Measurements from ENCODE around the gene GIPR. TPM values are rescaled to one million over a fixed set of nuclear protein-coding genes. Genes with fewer than 3 reads are reported as not detected.

GIPR gene
- total and polyA plus RNA-seq, 2 experiments from 2014 or later, result 0.42 to 1.2 TPM

- no peak for TF ChIP-seq REST (IDR thresholded peaks at IDR 0.05; ENCODE audit: unreplicated experiment)
- peak; percentile 100 for TF ChIP-seq POLR2AphosphoS5 (IDR thresholded peaks at IDR 0.05; ENCODE audit: low read depth)
- TF ChIP-seq CREB1 (CRISPR knock-in tag; IDR thresholded peaks at IDR 0.05; ENCODE audit: low read depth), result no peak
These were observed 23.6 kb downstream of the GIPR start, which contains the start of gene SNRPD2 (continued) for GRCh38 chr19:45691516-45692186.

GRCh38 chr19:45692187-45693105 is 24.4 kb downstream of the GIPR start, which contains the start of gene QPCTL:
TSS of gene QPCTL (plus strand) at chr19:45692666. CDS start at chr19:45692704, 38 bp downstream.
- no peaks in the 10 kb centered on the region; the same call in 1 of the 3 replicates for H3K9me3 Mint-ChIP-seq
- Histone ChIP-seq H3K4me1 (ENCODE audit: insufficient read depth) (peaks cover 9% of the 10 kb centered on the region), H3K27ac (ENCODE audit: low read depth) (peak within 1 kb of the TSS; percentile 86), H3K4me3 (peak within 1 kb of the TSS; percentile 91), H3K4me2 (peak within 1 kb of the TSS; percentile 100), H2AFZ (no peak within 1 kb of the TSS), H3K79me2 (replicated peaks; ENCODE audit: insufficient read depth) (peaks cover 31% of the 10 kb centered on the region), H3K27me3 (ENCODE audit: insufficient read depth) (no peaks in the 10 kb centered on the region), H3K36me3 (ENCODE audit: insufficient read depth) (peaks cover 23% of the 10 kb centered on the region), H3K9me2 (ENCODE audit: insufficient read depth) (no peaks in the 10 kb centered on the region), H4K20me1 (replicated peaks; ENCODE audit: insufficient read depth) (peaks cover 22% of the 10 kb centered on the region), H3F3A (replicated peaks; ENCODE audit: low read depth) (peaks cover 11% of the 10 kb centered on the region; the same call in 1 of the 2 replicates)
- H3K4me3 Mint-ChIP-seq, result peak within 1 kb of the TSS; percentile 95
- DNase-seq (ENCODE audit: low spot score) (peak; percentile 100), ATAC-seq (peak; percentile 92)
- H3K36me3 Mint-ChIP-seq (ENCODE audit: low read depth), result peaks cover 56% of the 10 kb centered on the region
- H3K27me3 Mint-ChIP-seq (ENCODE audit: insufficient read depth, low read depth, poor library complexity), result peaks cover 16% of the 10 kb centered on the region
- H3K4me1 Mint-ChIP-seq, result peaks cover 4% of the 10 kb centered on the region
- H3K27ac Mint-ChIP-seq, result peak within 1 kb of the TSS; percentile 99
- TF ChIP-seq NANOG (IDR thresholded peaks at IDR 0.05; ENCODE audit: borderline replicate concordance) (no peak), ZNF462 (CRISPR knock-in tag; IDR thresholded peaks at IDR 0.05) (no peak), ETS1 (IDR thresholded peaks at IDR 0.05) (peak; percentile 25; the same call in 1 of the 2 replicates), CREB1 (CRISPR knock-in tag; IDR thresholded peaks at IDR 0.05; ENCODE audit: low read depth) (peak; percentile 71), ZNF331 (CRISPR knock-in tag; IDR thresholded peaks at IDR 0.05; ENCODE audit: low read depth) (no peak), JUNB (IDR thresholded peaks at IDR 0.05; ENCODE audit: unreplicated experiment) (no peak), EZH2 (IDR thresholded peaks at IDR 0.05; ENCODE audit: low read depth, unreplicated experiment) (no peak)

Measured in GM23338 (cell line).